ENCODE results near the gene IGLON5. TPM values are rescaled to one million over a fixed set of nuclear protein-coding genes. Genes with fewer than 3 reads are reported as not detected.

IGLON5 gene
- total RNA-seq, 1 experiment from 2014 or later: not detected

DNA sequence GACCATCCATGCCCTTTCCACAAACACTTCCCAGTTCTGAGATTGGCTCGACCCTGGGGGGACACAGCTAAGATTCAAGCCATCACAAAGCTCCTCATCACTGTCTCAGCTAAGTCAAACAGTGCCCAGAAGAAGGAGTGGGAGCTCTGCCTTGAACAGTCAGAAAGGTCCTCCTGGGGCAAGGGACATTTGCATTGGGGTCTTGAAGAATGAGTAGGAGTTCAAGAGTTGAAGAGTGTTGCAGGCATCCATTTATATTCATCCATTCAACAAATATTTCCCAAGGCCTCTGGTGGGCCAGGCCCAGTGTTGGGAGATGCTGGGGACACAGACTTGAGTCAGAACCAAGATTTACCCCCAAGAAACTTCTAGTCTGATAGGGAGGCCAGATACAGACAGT, 6.5 kb downstream of the IGLON5 start:
- DNase-seq (ENCODE audit: low read depth): no peak

DNA sequence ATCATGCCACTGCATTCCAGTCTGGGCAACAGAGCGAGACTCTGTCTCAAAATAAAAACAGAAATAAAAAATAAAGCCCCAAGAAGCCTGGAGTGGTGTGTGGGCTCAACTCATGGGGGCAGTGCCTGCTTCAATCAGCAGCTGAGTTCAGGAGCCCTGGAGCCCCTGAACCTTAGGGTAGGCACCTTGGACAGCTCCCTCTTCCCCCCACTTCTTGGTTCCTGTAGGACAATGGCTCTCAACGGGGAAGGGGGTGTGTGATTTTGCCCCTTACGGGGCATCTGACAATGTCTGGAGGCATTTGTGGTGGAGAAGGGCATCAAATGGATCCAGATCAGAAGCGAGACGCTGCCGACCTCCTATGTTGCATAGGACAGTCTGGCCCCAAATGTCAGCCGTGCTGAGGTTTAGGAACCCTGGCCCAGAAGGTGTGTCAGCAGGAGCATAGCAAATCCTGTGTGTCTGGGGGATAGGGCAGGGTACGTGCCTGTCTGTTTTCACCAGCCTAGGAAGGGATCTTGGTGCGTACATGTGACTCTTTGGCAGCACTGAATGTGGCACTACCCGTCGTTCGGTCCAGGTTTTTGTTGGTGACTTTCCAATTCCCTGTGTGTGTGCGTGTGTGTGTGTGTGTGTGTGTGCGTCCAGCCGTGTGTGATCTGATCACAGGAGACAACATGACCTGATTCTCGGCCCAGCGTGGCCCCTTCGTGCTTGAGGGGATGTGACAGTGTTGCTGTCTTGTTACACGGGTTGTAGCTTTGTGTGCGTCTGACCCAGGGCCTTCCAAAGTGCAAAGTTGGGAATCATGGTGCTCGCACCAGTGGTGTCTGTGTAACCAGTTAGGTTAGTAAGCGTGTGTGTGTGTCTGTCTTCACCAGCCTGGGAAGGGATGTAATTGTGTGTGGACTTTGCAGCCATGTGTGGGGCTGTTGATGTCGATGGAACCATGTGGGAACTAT, 7.5 kb downstream of the IGLON5 start:
- DNase-seq (ENCODE audit: low read depth): no peak

GRCh38 chr19:51319649-51320279, 8.3 kb downstream of the IGLON5 start:
- DNase-seq (ENCODE audit: low read depth): no peak

GRCh38 chr19:51320280-51320657, 8.8 kb downstream of the IGLON5 start:
- no peak for DNase-seq (ENCODE audit: low read depth)

- DNase-seq (ENCODE audit: low read depth): no peak
Measured at GRCh38 chr19:51321799-51322198, 10.4 kb downstream of the IGLON5 start.

DNA sequence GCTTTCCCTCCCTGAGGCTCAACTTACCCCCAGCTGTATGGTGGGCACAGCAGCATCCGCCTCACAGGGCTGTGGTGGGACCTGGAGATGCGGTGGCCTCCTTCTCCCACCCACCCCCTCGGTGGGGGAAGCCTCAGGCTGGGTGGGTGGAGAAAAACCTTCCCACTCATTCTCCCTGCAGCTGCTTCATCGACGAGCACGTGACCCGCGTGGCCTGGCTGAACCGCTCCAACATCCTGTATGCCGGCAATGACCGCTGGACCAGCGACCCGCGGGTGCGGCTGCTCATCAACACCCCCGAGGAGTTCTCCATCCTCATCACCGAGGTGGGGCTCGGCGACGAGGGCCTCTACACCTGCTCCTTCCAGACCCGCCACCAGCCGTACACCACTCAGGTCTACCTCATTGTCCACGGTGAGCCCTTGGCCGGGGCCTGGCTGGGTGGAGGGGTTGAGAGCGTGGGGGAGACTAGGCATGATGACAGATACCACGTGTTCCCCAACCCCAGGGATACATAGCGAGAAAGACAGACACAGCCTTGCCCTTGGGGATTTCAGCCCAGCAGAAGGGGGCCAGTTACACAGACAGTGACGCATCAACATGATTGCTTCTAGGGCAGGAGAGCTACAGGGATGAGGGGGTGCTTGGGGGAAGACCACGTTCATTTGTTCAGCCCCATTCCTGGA, 12.2 kb downstream of the IGLON5 start:
- no peak for DNase-seq (ENCODE audit: low read depth)

DNA sequence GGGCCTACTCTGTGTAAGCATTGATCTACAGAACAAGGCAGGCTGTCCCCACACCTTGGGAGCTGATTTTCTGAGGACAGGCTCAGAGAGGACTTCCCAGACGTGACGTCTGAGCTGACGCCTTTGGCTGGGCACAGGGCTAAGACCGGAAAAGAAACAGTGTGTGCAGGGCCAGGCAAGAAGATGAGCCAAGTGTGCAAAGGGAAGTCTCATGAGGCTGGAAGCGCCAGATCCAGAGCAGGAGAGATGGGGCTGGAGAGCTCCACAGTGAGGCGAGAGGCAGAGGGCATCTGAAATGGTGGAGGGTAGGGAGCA, 12.7 kb downstream of the IGLON5 start:
- DNase-seq (ENCODE audit: low read depth): no peak

DNA sequence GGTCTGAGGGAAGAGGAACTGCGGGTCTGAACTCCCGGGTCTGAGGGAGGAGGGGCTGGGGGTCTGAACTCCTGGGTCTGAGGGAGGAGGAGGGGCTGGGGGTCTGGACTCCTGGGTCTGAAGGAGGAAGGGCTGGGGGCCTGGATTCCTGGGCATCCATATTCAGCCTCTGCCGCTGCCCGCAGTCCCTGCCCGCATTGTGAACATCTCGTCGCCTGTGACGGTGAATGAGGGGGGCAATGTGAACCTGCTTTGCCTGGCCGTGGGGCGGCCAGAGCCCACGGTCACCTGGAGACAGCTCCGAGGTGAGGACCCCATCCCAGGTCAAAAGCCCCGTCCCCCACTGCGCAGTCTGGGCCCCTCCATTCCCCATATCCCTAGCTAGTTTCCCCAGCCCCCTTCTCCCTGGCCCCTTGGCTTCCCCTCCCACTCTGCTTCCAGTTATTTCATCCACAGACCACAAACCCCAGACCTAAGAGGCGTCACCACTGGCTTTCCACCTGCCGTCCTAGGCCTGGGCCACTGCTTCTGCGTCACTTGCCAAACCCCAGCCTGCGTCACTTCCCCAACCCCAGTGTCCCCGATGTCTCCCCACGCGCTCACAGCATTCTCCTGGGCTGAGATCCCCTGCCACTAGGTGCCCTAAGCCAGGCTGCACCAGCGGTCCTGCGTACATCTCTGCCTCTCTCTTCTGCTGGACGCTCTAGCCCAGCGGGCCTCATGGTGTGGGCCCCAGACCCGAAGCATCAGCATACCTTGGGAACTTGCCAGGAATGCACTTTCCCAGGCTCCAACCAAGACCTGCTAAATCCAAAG, 13.9 kb downstream of the IGLON5 start:
- no peak for DNase-seq (ENCODE audit: low read depth)

- no peak for DNase-seq (ENCODE audit: low read depth)
Measured at GRCh38 chr19:51326216-51327065, 15.0 kb downstream of the IGLON5 start.

DNA sequence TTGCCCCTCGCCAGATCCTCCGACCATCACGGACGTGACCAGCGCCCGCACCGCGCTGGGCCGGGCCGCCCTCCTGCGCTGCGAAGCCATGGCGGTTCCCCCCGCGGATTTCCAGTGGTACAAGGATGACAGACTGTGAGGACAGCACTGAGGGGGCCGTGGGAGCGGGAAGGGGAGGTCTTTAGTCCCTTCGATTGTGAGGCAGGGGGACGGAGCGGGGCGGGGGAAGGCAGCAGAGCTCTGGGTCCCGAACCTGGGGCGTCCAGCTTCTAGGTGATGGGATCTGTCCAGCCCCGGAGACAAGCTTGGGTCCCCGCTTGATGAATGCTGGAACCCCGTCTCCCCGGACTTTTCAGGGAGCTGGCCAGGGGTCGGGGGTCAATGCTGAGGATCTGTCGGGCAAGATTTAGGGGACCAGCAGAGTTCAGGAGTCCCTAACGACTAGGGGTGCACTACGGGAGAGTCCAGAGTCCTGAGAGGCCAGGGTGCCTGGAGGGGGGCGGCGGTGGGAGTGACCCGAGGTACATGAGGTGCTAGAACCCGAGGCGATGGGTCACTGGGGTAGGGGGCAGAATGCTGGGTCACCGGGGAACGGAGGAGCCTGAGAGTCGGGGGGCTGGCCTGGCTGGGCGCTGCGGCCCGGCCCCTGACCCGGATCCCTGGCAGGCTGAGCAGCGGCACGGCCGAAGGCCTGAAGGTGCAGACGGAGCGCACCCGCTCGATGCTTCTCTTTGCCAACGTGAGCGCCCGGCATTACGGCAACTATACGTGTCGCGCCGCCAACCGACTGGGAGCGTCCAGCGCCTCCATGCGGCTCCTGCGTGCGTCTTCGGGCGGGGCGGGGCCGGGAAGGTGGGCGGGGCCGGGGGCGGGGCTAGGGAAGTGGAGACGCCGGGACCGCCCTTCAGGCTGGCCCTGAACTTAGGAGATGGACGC, 15.9 kb downstream of the IGLON5 start:
- peak; percentile 65 for DNase-seq (ENCODE audit: low read depth)

GRCh38 chr19:51329411-51329810, 18.0 kb downstream of the IGLON5 start:
- no peak for DNase-seq (ENCODE audit: low read depth)

GRCh38 chr19:51330366-51330765, 18.9 kb downstream of the IGLON5 start:
- DNase-seq (ENCODE audit: low read depth): no peak

- no peak for DNase-seq (ENCODE audit: low read depth)
Measured at GRCh38 chr19:51331193-51331592, 19.7 kb downstream of the IGLON5 start.

DNA sequence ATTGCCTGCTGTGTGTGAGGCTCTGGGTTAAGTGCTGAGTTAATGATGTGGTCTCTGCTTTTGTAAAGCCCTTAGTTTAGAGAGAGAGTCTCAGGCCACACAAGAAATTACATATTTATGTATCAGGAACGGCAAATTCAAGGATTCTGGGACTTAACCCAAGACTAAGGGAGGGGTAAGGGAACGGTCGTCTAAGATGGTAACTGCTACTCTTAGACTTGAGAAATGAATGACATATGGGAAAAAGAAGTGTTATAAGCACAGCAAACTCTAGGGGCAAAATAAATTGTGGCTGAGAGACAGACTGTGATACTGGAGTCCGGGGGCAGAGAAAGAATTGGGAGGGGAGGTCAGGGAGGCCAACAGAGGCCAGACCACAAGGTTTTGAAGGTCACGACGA, 20.3 kb downstream of the IGLON5 start:
- DNase-seq (ENCODE audit: low read depth): no peak

DNA sequence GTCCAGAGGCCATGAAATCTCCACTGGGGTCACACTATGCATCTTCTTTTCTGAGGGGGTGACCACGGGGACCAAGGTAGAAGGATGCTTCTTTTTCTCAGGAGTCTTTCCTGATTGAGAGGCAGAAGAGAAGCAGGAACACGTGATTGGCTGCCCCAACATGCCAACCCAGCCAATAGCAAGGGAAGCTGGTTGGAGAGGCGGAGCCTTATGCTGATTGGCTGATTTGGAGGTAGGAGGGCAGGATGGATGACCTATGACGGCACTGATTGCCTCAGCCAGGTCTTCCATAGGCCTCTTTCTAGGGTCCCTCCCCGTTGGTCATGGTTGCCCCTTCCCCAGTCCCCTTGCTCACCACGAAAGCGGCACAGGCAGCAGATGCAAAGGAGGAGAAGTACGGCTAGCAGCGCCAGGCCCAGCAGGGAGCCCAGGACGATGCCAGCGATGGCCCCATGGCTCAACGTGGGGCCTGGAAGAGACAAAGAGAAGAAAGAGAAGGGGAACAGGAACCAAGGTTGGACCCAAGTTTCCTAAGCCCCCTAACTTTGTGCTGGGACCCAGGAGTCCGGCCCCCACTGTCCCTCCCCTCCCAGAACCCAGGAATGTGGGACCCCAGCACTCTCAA, 22.5 kb downstream of the IGLON5 start:
- peak; percentile 42 for DNase-seq (ENCODE audit: low read depth)

GRCh38 chr19:51337141-51337860, 25.9 kb downstream of the IGLON5 start:
- DNase-seq (ENCODE audit: low read depth): no peak

- no peak for DNase-seq (ENCODE audit: low read depth)
Measured at GRCh38 chr19:51337861-51338562, 26.6 kb downstream of the IGLON5 start.

Measured in Daoy (cell line).